GM12872 (cell line): Measurements from ENCODE around the gene ISG20.
A peak's percentile ranks its signal among the peaks of the same experiment; 100 is the strongest.

Source experiments
- TF ChIP-seq, protein P1 (sequence below): IDR thresholded peaks from 3 replicates; pipeline ENCODE4 v1.5.1; 2011; ENCODE audit warnings: low read depth, mild to moderate bottlenecking, low read length, moderate library complexity; ENCODE audit not compliant: insufficient read depth

ISG20 gene

DNA sequence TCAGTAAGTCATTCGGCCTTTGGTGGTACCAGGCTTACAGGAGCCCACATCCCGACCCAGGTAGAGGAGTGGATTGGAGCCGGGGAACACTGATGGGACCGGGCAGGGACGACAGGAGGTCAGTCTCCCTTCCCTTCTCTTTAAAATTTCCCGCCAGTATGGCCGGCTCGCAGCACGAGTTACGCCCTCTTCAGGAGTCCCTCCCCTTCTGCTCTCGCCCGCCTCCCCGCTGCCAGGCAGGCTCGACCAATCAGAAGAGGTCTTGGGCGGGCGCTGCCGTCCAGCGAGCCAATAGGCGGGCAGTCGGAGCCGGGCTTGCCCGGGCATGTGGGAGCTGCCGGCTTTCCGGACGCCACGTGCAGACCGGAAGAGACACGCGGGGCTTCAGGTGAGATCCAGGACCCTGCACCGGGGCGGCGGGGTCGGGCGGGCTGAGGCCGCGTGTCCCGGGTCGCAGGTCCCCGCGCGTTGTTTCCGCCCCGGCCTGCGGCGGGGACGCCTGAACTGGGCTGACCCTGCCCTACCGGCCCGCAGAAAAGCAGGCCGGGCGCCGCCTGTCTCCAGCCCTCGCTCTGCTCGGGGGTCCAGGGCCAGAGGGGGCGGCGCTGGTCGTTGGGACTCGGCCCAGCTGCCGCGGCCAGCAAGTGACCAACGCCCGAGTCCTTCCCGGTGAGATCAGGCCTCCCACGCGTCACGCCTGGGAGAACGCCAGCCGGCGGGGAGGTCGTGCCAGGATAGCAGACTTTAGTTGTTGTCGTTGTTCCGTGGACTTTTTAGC, 17.6 kb upstream of the ISG20 start, which contains the start of gene AEN:
AEN (plus strand) TSS at position 346 of the 778 bp plus-strand sequence. CDS start 4,870 bp downstream, outside the sequence.
- TF ChIP-seq, protein P1, sequence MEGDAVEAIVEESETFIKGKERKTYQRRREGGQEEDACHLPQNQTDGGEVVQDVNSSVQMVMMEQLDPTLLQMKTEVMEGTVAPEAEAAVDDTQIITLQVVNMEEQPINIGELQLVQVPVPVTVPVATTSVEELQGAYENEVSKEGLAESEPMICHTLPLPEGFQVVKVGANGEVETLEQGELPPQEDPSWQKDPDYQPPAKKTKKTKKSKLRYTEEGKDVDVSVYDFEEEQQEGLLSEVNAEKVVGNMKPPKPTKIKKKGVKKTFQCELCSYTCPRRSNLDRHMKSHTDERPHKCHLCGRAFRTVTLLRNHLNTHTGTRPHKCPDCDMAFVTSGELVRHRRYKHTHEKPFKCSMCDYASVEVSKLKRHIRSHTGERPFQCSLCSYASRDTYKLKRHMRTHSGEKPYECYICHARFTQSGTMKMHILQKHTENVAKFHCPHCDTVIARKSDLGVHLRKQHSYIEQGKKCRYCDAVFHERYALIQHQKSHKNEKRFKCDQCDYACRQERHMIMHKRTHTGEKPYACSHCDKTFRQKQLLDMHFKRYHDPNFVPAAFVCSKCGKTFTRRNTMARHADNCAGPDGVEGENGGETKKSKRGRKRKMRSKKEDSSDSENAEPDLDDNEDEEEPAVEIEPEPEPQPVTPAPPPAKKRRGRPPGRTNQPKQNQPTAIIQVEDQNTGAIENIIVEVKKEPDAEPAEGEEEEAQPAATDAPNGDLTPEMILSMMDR, result no peak

DNA sequence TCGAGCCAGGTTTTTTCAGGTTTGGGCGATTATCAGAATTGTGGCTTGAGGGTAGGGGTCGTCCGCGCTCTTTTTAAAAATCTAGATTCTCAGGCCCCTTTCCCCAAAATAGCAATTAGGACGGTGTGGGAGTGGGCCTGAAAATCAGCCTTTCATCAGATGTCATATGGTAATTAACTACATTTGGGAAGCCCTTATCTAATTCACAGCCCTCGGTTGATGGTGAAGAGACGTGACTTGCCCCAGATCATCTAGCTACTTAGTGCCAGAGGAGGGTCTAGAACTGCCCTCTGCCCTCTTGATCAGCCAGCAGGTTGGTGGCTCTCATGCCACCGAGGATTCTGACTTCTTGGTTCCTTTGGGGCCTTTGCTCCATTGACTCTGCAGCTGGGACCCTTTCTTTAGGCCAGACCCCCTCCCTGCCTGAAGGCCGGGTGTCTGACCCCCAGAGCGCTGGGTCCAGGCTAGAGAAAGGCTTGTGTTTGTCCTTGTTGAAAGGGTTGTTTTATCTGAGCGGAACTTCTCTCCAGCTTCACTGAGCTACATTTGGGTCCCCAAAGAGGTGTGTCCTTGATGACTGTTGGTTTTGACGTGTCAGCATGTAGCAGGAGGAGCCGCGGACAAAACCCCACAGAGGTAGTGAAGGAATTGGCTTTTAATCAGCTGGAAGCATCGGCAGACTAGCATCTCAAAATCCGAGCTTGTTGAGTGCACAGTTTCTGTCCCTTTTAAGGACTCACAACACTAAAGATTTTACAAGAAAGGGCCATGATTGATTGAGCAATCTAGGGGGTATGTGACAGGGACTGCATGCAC, 16.8 kb upstream of the ISG20 start:
- TF ChIP-seq, protein P1, result no peak

DNA sequence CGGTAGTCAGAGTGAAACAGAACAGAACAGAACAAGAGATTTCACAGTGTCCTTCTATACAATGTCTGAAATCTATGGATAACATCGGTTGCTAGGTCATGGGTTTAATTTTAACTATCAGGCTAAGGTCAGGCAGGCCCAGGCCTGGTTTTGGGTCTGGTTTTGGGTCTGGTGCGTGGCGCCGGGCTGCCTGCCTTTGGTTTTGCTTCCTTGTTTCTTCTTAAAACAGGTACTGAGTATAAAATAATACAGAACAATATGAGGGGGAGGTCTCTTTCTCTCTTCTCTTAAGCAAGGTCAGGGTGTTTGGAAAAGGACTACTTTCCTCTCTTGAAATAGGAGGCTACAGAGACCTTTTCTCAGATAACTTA, 16.2 kb upstream of the ISG20 start:
- TF ChIP-seq, protein P1, result no peak

DNA sequence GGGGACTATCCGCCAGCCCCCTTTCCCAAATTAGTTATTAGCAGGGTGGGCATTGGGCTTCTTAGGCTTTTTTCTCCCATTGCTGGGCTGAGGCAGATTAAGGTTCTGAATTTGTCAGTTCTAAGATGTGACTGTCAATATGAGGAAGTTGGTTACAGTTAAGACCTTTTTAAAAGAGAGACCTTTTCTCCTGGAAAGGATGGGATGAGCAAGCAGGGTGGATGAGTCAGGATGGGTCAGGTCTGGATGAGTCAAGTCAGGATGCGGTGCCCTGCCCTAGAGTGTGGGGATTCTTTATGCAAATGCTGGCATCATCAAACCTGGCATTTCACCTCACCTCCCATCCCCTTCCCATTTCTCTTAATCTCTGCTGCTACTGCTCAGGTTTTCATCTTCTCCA, 15.8 kb upstream of the ISG20 start:
- TF ChIP-seq, protein P1, result no peak

DNA sequence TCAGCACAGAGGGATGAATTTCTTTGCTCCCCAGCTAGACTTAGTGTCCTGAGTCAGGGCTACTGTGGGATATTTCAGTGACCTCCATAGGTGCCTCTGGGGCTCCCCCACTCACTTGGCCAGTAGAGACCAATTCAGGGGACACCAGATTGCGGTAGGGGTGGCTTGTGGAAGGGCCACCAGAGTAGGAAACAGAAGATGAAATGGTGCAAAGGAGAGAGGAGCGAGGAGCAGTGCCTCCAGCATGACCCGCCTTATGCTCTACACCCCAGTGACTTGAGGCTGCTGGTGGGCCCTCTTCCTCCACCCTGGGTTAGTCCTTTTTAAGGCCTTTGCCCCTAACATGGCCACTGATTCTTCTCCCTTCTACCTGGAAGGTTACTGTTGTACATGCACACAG, 15.2 kb upstream of the ISG20 start:
- TF ChIP-seq, protein P1, result no peak

DNA sequence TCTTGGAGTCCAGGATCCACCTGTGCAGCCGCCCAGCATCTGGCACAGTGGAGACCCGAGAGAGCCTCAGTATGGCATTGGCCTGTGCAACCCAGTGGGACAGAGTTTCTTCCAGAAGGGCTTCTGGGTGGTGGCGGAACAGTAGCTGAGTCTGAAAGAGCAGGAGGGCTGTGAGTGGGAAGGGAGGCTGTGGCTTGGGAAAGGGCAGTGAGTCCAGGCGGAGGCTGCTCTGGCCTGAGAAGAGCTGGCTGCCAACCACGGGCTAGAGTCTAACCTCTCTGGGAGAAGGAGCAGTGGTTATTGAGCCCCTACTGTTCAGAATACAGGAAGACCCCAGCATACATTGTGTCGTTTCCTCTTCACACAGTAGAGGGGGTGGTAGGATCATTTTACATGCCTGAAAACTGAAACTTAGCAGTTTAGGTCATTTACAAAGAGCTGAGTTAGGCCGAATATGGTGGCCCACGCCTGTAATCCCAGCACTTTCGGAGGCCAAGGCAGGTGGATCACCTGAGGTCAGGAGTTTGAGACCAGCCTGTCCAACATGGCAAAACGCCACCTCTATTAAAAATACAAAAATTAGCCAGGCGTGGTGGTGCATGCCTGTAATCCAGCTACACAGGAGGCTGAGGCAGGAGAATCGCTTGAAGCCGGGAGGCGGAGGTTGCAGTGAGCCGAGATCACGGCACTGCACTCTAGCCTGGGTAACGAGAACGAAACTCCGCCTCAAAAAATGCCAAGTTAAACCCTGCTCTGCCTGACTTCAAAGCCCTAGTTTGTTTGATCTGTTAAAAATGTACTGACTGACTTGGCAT, 14.5 kb upstream of the ISG20 start:
- TF ChIP-seq, protein P1, result peak; percentile 69; the same call in 2 of the 3 replicates
